GM21423 (cell line): Measurements from ENCODE around the gene TRIM21.
"Not testable (repeated sequence)": the region's sequence is repeated elsewhere in the genome, so short reads cannot be mapped to it uniquely, and the experiment has no call there.

Experiments used
- ATAC-seq: cut with Tn5 transposase; IDR thresholded peaks from one replicate; pipeline ENCODE4 v1.9.1; 2021; ENCODE audit warnings: mild to moderate bottlenecking, moderate library complexity; ENCODE audit not compliant: unreplicated experiment

Gene TRIM21

GRCh38 chr11:4393209-4393857 lies at the start of gene TRIM21:
TRIM21 (minus strand) TSS chr11:4393702; CDS start chr11:4390409, 3,293 bp downstream.
- peak; percentile 100 for ATAC-seq

GRCh38 chr11:4441515-4441914 lies 48.0 kb upstream of the TRIM21 start:
- ATAC-seq: no peak

GRCh38 chr11:4436411-4436810 lies 42.9 kb upstream of the TRIM21 start:
- ATAC-seq: no peak

GRCh38 chr11:4433856-4434255 lies 40.4 kb upstream of the TRIM21 start:
- no peak for ATAC-seq

- ATAC-seq: no peak
Observed at GRCh38 chr11:4430051-4430450, 36.5 kb upstream of the TRIM21 start.

- no peak for ATAC-seq
Observed at GRCh38 chr11:4418403-4418802, 24.9 kb upstream of the TRIM21 start.

- no peak for ATAC-seq
Observed at GRCh38 chr11:4416816-4417215, 23.3 kb upstream of the TRIM21 start.

- no peak for ATAC-seq
Observed at GRCh38 chr11:4416306-4416705, 22.8 kb upstream of the TRIM21 start.

- not testable (repeated sequence) for ATAC-seq
Observed at GRCh38 chr11:4406206-4406605, 12.7 kb upstream of the TRIM21 start.

GRCh38 chr11:4393858-4394223 lies 339 bp upstream of the TRIM21 start:
- no peak for ATAC-seq

- ATAC-seq: no peak
Observed at GRCh38 chr11:4388221-4388620, 5.3 kb downstream of the TRIM21 start.

GRCh38 chr11:4385978-4386740 lies 7.3 kb downstream of the TRIM21 start:
- ATAC-seq: no peak

- no peak for ATAC-seq
Observed at GRCh38 chr11:4381901-4382300, 11.6 kb downstream of the TRIM21 start.

- ATAC-seq: no peak
Observed at GRCh38 chr11:4375431-4376140, 17.9 kb downstream of the TRIM21 start.

- no peak for ATAC-seq
Observed at GRCh38 chr11:4370166-4370565, 23.3 kb downstream of the TRIM21 start.

GRCh38 chr11:4368286-4368685 lies 25.2 kb downstream of the TRIM21 start, which contains the start of gene OR52B4:
OR52B4 (minus strand) TSS chr11:4368386; CDS start chr11:4368295, 91 bp downstream.
- no peak for ATAC-seq

- ATAC-seq: not testable (repeated sequence)
Observed at GRCh38 chr11:4348142-4348541, 45.4 kb downstream of the TRIM21 start.

- not testable (repeated sequence) for ATAC-seq
Observed at GRCh38 chr11:4345366-4345765, 48.1 kb downstream of the TRIM21 start.
